CD8-positive, alpha-beta memory T cell (primary cell): ENCODE results near the gene RABEPK. TPM values are rescaled to one million over a fixed set of nuclear protein-coding genes. Genes with fewer than 3 reads are reported as not detected.

Source experiments
- CTCF ChIA-PET: fragments of 350-600 bp; sonication (Branson Sonifier 250); formaldehyde crosslinking; loops from one replicate; lab custom pipeline; 2021; ENCODE audit warnings: antibody characterized with exemption; lab: Charles Lee
- POLR2A ChIA-PET: fragments of 350-600 bp; sonication (Branson Sonifier 250); formaldehyde crosslinking; loops from one replicate; lab custom pipeline; 2021; ENCODE audit warnings: antibody characterized with exemption; lab: Charles Lee
- DNase-seq, 5 donors: peaks; one replicate each; pipeline versions ENCODE4 v3.0.0 to v3.0.0-alpha.2; 2020 to 2022; ENCODE audit warnings: mixed read lengths in 1 of 5
- H3K27ac ChIP-seq: one replicate; pipeline ENCODE4 v1.7.0; 2013; ENCODE audit warnings: low read depth, mild to moderate bottlenecking, low read length, moderate library complexity
- H3K27me3 ChIP-seq: 2 replicates; pipeline ENCODE4 v1.7.0; 2013; ENCODE audit warnings: low read length, mild to moderate bottlenecking; ENCODE audit not compliant: insufficient read depth, poor library complexity, severe bottlenecking
- H3K36me3 ChIP-seq: 2 replicates; pipeline ENCODE4 v1.7.0; 2013; ENCODE audit warnings: mild to moderate bottlenecking, low read length, moderate library complexity; ENCODE audit not compliant: insufficient read depth
- H3K4me1 ChIP-seq: 2 replicates; pipeline ENCODE4 v1.7.0; 2013; ENCODE audit warnings: mild to moderate bottlenecking, low read length, moderate library complexity; ENCODE audit not compliant: insufficient read depth
- H3K4me3 ChIP-seq: 2 replicates; pipeline ENCODE4 v1.7.0; 2013; ENCODE audit warnings: mild to moderate bottlenecking, low read length
- H3K9me3 ChIP-seq: 2 replicates; pipeline ENCODE4 v1.7.0; 2013; ENCODE audit warnings: mild to moderate bottlenecking, low read length
- H3K27ac Mint-ChIP-seq, 8 donors: one replicate each; pipeline ENCODE4 v1.8.0; 2020 to 2021; ENCODE audit warnings: mixed read lengths in 8 of 8, mild to moderate bottlenecking in 6 of 8, inconsistent platforms in 3 of 8, moderate library complexity in 3 of 8
- H3K27me3 Mint-ChIP-seq, 2 donors: one replicate each; pipeline ENCODE4 v1.8.0; 2020 to 2021; ENCODE audit warnings: mixed read lengths in 2 of 2, mild to moderate bottlenecking in 1 of 2, moderate library complexity in 1 of 2
- H3K36me3 Mint-ChIP-seq, 3 donors: one replicate each; pipeline ENCODE4 v1.8.0; 2020 to 2021; ENCODE audit warnings: mixed read lengths in 3 of 3, inconsistent platforms in 1 of 3, mild to moderate bottlenecking in 1 of 3
- H3K4me1 Mint-ChIP-seq, 3 donors: one replicate each; pipeline ENCODE4 v1.8.0; 2020 to 2021; ENCODE audit warnings: mixed read lengths in 3 of 3, inconsistent platforms in 1 of 3, mild to moderate bottlenecking in 1 of 3
- H3K4me3 Mint-ChIP-seq, 7 donors: one replicate each; pipeline ENCODE4 v1.8.0; 2020 to 2021; ENCODE audit warnings: mixed read lengths in 7 of 7, mild to moderate bottlenecking in 6 of 7, moderate library complexity in 4 of 7, inconsistent platforms in 2 of 7
- H3K9me3 Mint-ChIP-seq, 5 donors: one replicate each; pipeline ENCODE4 v1.8.0; 2020 to 2022; ENCODE audit warnings: mixed read lengths in 5 of 5, mild to moderate bottlenecking in 3 of 5, moderate library complexity in 2 of 5, inconsistent platforms in 1 of 5
- polyA plus RNA-seq: library from polyadenylated mRNA; unstranded; fragments of 300-500 nt; fragmentation: Illumina TruSeq; gene quantifications from one replicate; pipeline ENCODE4 v1.2.3, GENCODE V29; 2021
- total RNA-seq, 2 experiments: library from RNA; stranded (reverse); gene quantifications; one replicate each; pipeline ENCODE4 v1.2.3, GENCODE V29; 2021

The RABEPK gene
- total and polyA plus RNA-seq, 3 experiments from 2014 or later = 32.6 to 40.1 (median 39.6) TPM

DNA sequence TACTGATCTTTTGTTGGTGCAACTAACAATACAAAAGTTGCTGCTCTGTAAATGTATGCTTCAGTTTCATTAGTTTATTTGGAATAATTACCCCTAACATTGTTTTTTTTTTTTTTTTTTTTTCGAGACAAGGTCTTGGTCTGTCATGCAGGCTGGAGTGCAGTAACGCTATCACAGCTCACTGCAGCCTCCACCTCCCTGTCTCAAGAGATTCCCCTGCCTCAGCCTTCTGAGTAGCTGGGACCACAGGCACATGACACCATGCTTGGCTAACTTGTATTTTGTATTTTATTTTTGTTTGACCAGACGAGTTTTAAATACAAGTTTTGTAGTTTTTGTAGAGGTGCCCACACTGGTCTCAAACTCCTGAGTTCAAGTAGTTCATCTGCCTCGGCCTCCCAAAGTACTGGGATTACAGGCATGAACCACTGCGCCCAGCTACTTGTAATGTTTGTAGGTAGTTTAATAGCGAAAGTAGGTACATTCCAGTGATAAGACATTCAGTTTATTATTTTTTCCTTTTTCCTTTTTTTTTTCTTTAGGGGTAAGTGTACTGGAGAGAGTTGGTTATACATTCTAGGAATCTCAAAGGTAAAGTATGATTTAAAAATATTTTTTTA lies 68.2 kb downstream of the RABEPK start:
- no peaks in the 10 kb centered on the region for H3K9me3 Mint-ChIP-seq
- POLR2A ChIA-PET = interaction anchor here (0.6 kb wide), 1 partner anchor 27 kb away, joined by 3 read pairs; no protein-coding TSS in a partner anchor

DNA sequence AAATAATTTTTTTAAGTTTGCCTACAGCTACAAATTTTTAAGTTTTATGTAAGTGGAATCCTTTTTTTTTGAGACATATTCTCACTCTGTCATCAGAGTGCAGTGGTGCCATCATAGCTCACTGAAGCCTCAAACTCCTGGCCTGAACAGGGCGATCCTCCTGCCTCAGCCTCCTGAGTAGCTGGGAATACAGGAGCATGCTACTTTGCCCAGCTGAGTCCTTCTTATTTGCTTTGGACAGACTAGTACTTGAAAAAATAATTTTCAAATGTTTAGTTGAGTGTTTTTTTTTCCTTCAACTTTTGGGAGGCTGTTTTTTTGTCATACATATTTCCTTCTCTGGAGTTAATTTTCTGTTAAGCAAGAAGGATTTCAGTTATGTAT lies 68.7 kb downstream of the RABEPK start:
- no peak for DNase-seq
- Histone ChIP-seq H3K27ac (no peak overlapping the region), H3K27me3 (no peaks in the 10 kb centered on the region), H3K36me3 (no peaks in the 10 kb centered on the region), H3K4me3 (no peak overlapping the region), H3K4me1 (peaks cover 20% of the 10 kb centered on the region), H3K9me3 (no peaks in the 10 kb centered on the region)
- ChIA-PET CTCF (no interaction called here), POLR2A (no interaction called here)
- H3K27me3 Mint-ChIP-seq = no peaks in the 10 kb centered on the region
- no peaks in the 10 kb centered on the region for H3K9me3 Mint-ChIP-seq
- no peak overlapping the region for H3K27ac Mint-ChIP-seq
- no peak overlapping the region for H3K4me3 Mint-ChIP-seq
- peaks cover 42 to 71% (median 60%) of the 10 kb centered on the region in 3 donors for H3K4me1 Mint-ChIP-seq
- peaks cover 0 to 41% (median 7%) of the 10 kb centered on the region in 3 donors for H3K36me3 Mint-ChIP-seq

More for the DNA sequence above, 68.2 kb downstream of the RABEPK start:
- peak overlapping the region in 3 of 8 donors; percentile 29 to 66 (median 50) for H3K27ac Mint-ChIP-seq
- CTCF ChIA-PET = no interaction called here
- no peak overlapping the region for H3K4me3 Mint-ChIP-seq
- Histone ChIP-seq H3K27ac (no peak overlapping the region), H3K4me1 (peaks cover 25% of the 10 kb centered on the region), H3K27me3 (no peaks in the 10 kb centered on the region), H3K9me3 (no peaks in the 10 kb centered on the region), H3K36me3 (no peaks in the 10 kb centered on the region), H3K4me3 (no peak overlapping the region)
- peaks cover 0 to 45% (median 9%) of the 10 kb centered on the region in 3 donors for H3K36me3 Mint-ChIP-seq
- H3K4me1 Mint-ChIP-seq = peaks cover 47 to 74% (median 63%) of the 10 kb centered on the region in 3 donors
- DNase-seq = no peak
- no peaks in the 10 kb centered on the region for H3K27me3 Mint-ChIP-seq

DNA sequence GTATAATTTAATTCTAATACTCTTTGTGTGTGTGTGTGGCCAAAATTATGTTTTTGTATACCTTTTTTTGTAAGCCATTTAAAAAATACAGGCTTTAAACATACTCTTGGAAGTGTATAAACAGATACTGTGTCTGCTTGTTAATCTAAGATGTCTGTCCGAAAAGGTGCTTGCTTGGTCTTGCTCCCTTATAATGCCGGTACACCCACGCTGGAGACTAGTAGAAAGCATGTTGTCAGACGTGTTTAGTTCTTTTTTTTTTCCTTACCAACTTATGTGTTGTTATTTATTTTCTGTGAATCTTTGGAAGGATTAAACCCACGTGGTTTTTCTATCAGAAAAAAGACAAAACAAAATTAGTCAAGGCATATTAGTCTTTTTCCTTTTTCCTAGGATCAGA lies 70.7 kb downstream of the RABEPK start:
- no peaks in the 10 kb centered on the region for H3K9me3 ChIP-seq
- H3K27ac ChIP-seq = no peak overlapping the region
- Mint-ChIP-seq H3K4me3 (no peak overlapping the region), H3K36me3 (peaks cover 0 to 32% (median 5%) of the 10 kb centered on the region in 3 donors), H3K4me1 (peaks cover 33 to 60% (median 46%) of the 10 kb centered on the region in 3 donors), H3K27ac (peak overlapping the region in 1 of 8 donors; percentile 23), H3K9me3 (no peaks in the 10 kb centered on the region), H3K27me3 (no peaks in the 10 kb centered on the region)
- ChIA-PET POLR2A (no interaction called here), CTCF (interaction anchor here (0.6 kb wide), 1 partner anchor 16 kb away, joined by 3 read pairs; no protein-coding TSS in a partner anchor)
- peaks cover 7% of the 10 kb centered on the region for H3K4me1 ChIP-seq
- H3K27me3 ChIP-seq = no peaks in the 10 kb centered on the region
- DNase-seq = no peak
- H3K36me3 ChIP-seq = no peaks in the 10 kb centered on the region
- no peak overlapping the region for H3K4me3 ChIP-seq

DNA sequence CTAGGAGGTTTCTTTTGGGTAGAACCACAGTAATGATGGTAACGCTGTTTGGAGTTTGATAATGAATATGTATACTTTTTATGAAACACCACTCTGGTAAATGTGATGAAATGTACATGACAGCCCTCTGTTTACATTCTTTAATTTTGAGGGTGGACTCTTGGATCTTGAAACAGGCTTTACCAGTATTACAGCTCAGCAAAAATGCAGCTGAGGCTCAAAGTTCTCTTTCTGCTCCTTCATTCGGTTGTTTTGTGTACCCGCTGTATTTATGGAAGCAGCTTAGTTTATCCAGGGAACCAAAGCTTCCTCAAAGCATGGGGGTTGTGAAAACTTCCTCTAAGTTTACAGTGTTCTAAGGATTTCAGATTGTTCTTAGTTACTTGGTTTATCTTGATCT lies 72.4 kb downstream of the RABEPK start:
- Mint-ChIP-seq H3K36me3 (peaks cover 0 to 27% (median 6%) of the 10 kb centered on the region in 3 donors), H3K4me3 (no peak overlapping the region), H3K27me3 (no peaks in the 10 kb centered on the region), H3K4me1 (peaks cover 40 to 63% (median 49%) of the 10 kb centered on the region in 3 donors), H3K27ac (peak overlapping the region in 1 of 8 donors; percentile 18), H3K9me3 (no peaks in the 10 kb centered on the region)
- H3K9me3 ChIP-seq = no peaks in the 10 kb centered on the region
- H3K36me3 ChIP-seq = no peaks in the 10 kb centered on the region
- DNase-seq = no peak
- H3K4me3 ChIP-seq = no peak overlapping the region
- H3K27me3 ChIP-seq = no peaks in the 10 kb centered on the region
- H3K27ac ChIP-seq = no peak overlapping the region
- peaks cover 7% of the 10 kb centered on the region for H3K4me1 ChIP-seq
- POLR2A ChIA-PET = no interaction called here
- CTCF ChIA-PET = no interaction called here

DNA sequence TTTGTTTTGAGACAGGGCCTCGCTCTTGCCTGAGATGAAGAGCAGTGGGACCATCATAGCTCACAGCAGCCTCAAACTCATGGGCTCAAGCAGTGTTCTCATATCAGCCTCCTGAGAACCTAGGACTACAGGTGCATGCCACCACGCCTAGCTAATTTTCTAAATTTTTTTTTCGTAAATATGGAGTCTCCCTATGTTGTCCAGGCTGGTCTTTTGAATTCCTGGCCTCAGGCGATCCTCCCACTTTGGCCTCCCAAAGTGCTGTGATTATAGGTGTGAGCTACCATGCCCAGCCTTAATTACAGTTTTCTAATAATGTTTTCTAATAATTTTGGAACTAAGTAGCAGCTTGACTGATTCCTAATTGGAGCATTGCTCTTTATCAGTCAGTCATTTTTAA lies 76.4 kb downstream of the RABEPK start:
- no peak overlapping the region for H3K27ac ChIP-seq
- Mint-ChIP-seq H3K4me1 (peaks cover 23 to 38% (median 34%) of the 10 kb centered on the region in 3 donors), H3K27ac (no peak overlapping the region), H3K4me3 (no peak overlapping the region), H3K27me3 (no peaks in the 10 kb centered on the region), H3K36me3 (peaks cover 0 to 13% (median 4%) of the 10 kb centered on the region in 3 donors), H3K9me3 (no peaks in the 10 kb centered on the region)
- CTCF ChIA-PET = interaction anchor here (0.9 kb wide), 1 partner anchor 15 kb away, joined by 3 read pairs; the partner anchor contains the start of gene GAPVD1
- no peak for DNase-seq
- POLR2A ChIA-PET = no interaction called here
- no peaks in the 10 kb centered on the region for H3K9me3 ChIP-seq
- H3K4me3 ChIP-seq = no peak overlapping the region
- peaks cover 7% of the 10 kb centered on the region for H3K4me1 ChIP-seq
- no peaks in the 10 kb centered on the region for H3K27me3 ChIP-seq
- H3K36me3 ChIP-seq = no peaks in the 10 kb centered on the region

DNA sequence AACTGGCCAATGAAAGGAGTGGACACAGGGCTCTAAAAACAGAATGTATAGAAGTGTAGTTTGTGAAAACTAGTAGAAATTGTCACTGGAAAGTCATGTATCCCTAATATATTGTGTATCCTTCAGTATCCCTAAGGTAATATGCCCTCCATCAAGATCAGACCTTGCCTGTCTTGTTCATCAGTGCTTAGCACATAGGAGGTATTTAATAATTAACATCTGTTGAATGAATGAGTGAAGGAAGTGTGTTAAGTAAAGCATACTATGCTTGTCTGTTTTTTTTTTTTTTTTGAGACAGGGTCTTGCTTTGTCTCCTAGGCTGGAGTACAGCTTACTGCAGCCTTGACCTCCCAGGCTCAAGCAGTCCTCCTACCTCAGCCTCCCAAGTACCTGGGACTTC lies 77.1 kb downstream of the RABEPK start:
- Mint-ChIP-seq H3K4me1 (peaks cover 22 to 35% (median 29%) of the 10 kb centered on the region in 3 donors), H3K36me3 (peaks cover 0 to 10% (median 6%) of the 10 kb centered on the region in 3 donors), H3K27me3 (no peaks in the 10 kb centered on the region), H3K4me3 (no peak overlapping the region), H3K9me3 (no peaks in the 10 kb centered on the region), H3K27ac (no peak overlapping the region)
- ChIA-PET CTCF (no interaction called here), POLR2A (no interaction called here)
- H3K27ac ChIP-seq = no peak overlapping the region
- peaks cover 4% of the 10 kb centered on the region for H3K4me1 ChIP-seq
- no peaks in the 10 kb centered on the region for H3K36me3 ChIP-seq
- H3K4me3 ChIP-seq = no peak overlapping the region
- no peaks in the 10 kb centered on the region for H3K9me3 ChIP-seq
- no peak for DNase-seq
- no peaks in the 10 kb centered on the region for H3K27me3 ChIP-seq

DNA sequence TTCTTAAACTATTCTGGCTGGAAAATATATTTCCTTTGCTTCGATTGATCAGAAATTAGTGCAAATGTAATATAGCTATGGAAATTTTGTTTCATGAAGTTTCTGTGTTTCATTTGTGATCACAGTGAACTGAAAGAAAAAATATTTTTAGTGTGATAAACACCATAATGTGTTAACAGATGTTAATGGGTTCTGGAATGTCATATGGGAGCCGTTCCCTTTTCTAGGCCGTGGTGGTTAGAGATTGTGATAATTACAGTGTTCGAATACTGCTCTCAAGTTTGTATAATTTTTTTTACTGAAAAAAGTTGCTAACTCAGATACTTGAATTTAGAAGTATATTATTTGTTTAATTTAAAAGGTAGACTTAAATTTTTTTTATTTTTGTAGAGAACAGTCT lies 80.6 kb downstream of the RABEPK start:
- POLR2A ChIA-PET = no interaction called here
- no peaks in the 10 kb centered on the region for H3K36me3 ChIP-seq
- no peaks in the 10 kb centered on the region for H3K9me3 ChIP-seq
- no peak overlapping the region for H3K27ac Mint-ChIP-seq
- no peaks in the 10 kb centered on the region for H3K9me3 Mint-ChIP-seq
- H3K4me3 Mint-ChIP-seq = no peak overlapping the region
- peaks cover 18 to 29% (median 26%) of the 10 kb centered on the region in 3 donors for H3K4me1 Mint-ChIP-seq
- H3K27ac ChIP-seq = no peak overlapping the region
- CTCF ChIA-PET = no interaction called here
- DNase-seq = no peak
- no peaks in the 10 kb centered on the region for H3K4me1 ChIP-seq
- H3K27me3 ChIP-seq = no peaks in the 10 kb centered on the region
- no peak overlapping the region for H3K4me3 ChIP-seq
- H3K36me3 Mint-ChIP-seq = peaks cover 0 to 17% (median 5%) of the 10 kb centered on the region in 3 donors
- no peaks in the 10 kb centered on the region for H3K27me3 Mint-ChIP-seq
